B cell (primary cell): ENCODE measurements around the gene ZNF821. TPM values are rescaled to one million over a fixed set of nuclear protein-coding genes. Genes with fewer than 3 reads are reported as not detected.

Experiments used
- ATAC-seq: fragments of 200-7000 bp; cut with Tn5 transposase; one replicate; pipeline ENCODE4 v1.10.0; 2021; ENCODE audit warnings: low read depth, mild to moderate bottlenecking, moderate number of reproducible peaks, moderate library complexity
- CTCF ChIA-PET: fragments of 350-600 bp; sonication (Branson Sonifier 250); formaldehyde crosslinking; loops from one replicate; lab custom pipeline; 2021; ENCODE audit warnings: antibody characterized with exemption, inconsistent platforms; lab: Charles Lee
- POLR2A ChIA-PET: fragments of 350-600 bp; sonication (Branson Sonifier 250); formaldehyde crosslinking; loops from one replicate; lab custom pipeline; 2021; ENCODE audit warnings: antibody characterized with exemption; lab: Charles Lee
- DNase-seq: peaks from one replicate; pipeline ENCODE4 v3.0.0; 2013
- H2AFZ ChIP-seq: 2 replicates; pipeline ENCODE4 v1.6.1; 2012; ENCODE audit warnings: mild to moderate bottlenecking, low read depth, low read length; ENCODE audit not compliant: insufficient read depth, poor library complexity, severe bottlenecking
- H3K27ac ChIP-seq, 2 donors: 1 replicate in 1 of 2; 2 replicates in 1 of 2; pipeline ENCODE4 v1.5.1; 2012 to 2013; ENCODE audit warnings: low read length in 2 of 2, mild to moderate bottlenecking in 2 of 2, moderate library complexity in 1 of 2
- H3K27me3 ChIP-seq, 4 experiments: fragments of 200-600 bp in 1 of 4; sonication (generic) in 1 of 4; replicated peaks in 1 of 4; 1 replicate in 2 of 4; 2 replicates in 2 of 4; pipeline versions ENCODE4 v1.6.1 to v1.7.0; 2013 to 2016; ENCODE audit warnings: low read length in 3 of 4, mild to moderate bottlenecking in 2 of 4, mixed read lengths in 1 of 4, moderate library complexity in 1 of 4; ENCODE audit not compliant: insufficient read depth in 4 of 4, control insufficient read depth in 3 of 4; ENCODE audit errors: control extremely low read depth in 1 of 4
- H3K36me3 ChIP-seq, 2 experiments: replicated peaks in 1 of 2; 1 replicate in 1 of 2; 2 replicates in 1 of 2; pipeline versions ENCODE4 v1.6.1 to v1.7.1; 2013; ENCODE audit warnings: low read length in 1 of 2; ENCODE audit not compliant: insufficient read depth in 2 of 2, control insufficient read depth in 1 of 2; ENCODE audit errors: control extremely low read depth in 1 of 2, extremely low read depth in 1 of 2
- H3K4me1 ChIP-seq, 2 donors: fragments of 200-600 bp in 1 of 2; sonication (generic) in 1 of 2; 1 replicate in 1 of 2; 2 replicates in 1 of 2; pipeline versions ENCODE4 v1.5.1 to v1.6.1; 2013 to 2017; ENCODE audit warnings: low read length in 2 of 2; ENCODE audit not compliant: control insufficient read depth in 2 of 2, insufficient read depth in 2 of 2
- H3K4me2 ChIP-seq: replicated peaks from 2 replicates; pipeline ENCODE3; 2012; ENCODE audit warnings: mild to moderate bottlenecking, low read depth, low read length; ENCODE audit not compliant: poor library complexity, severe bottlenecking
- H3K4me3 ChIP-seq, 5 experiments: fragments of 200-600 bp in 1 of 5; sonication (generic) in 1 of 5; 1 replicate in 3 of 5; 2 replicates in 2 of 5; pipeline versions ENCODE4 v1.5.1 to v1.7.0; 2011 to 2016; ENCODE audit warnings: low read length in 4 of 5, mild to moderate bottlenecking in 4 of 5, low read depth in 2 of 5, control low read depth in 1 of 5, moderate library complexity in 1 of 5; ENCODE audit not compliant: insufficient read depth in 1 of 5; ENCODE audit errors: control extremely low read depth in 1 of 5, extremely low read depth in 1 of 5
- H3K79me2 ChIP-seq: fragments of 200-600 bp; sonication (generic); one replicate; pipeline ENCODE4 v1.6.0; 2016; ENCODE audit warnings: low read length; ENCODE audit not compliant: control insufficient read depth, insufficient read depth
- H3K9ac ChIP-seq: fragments of 200-600 bp; sonication (generic); 2 replicates; pipeline ENCODE4 v1.6.1; 2017; ENCODE audit warnings: mild to moderate bottlenecking, low read length, moderate library complexity
- H3K9me3 ChIP-seq, 3 donors: one replicate each; pipeline versions ENCODE4 v1.6.1 to v1.7.1; 2013; ENCODE audit warnings: low read length in 2 of 3; ENCODE audit not compliant: control insufficient read depth in 2 of 3, insufficient read depth in 1 of 3; ENCODE audit errors: control extremely low read depth in 1 of 3
- H4K20me1 ChIP-seq: 2 replicates; pipeline ENCODE4 v1.6.0; 2012; ENCODE audit warnings: mild to moderate bottlenecking, low read length; ENCODE audit not compliant: insufficient read depth, control insufficient read depth, poor library complexity, severe bottlenecking
- H3K27ac Mint-ChIP-seq: one replicate; pipeline ENCODE4 v1.8.0; 2021; ENCODE audit warnings: mixed read lengths
- H3K27me3 Mint-ChIP-seq: one replicate; pipeline ENCODE4 v1.8.0; 2021; ENCODE audit warnings: mixed read lengths
- H3K4me1 Mint-ChIP-seq: one replicate; pipeline ENCODE4 v1.8.0; 2021; ENCODE audit warnings: mixed read lengths
- H3K4me3 Mint-ChIP-seq: one replicate; pipeline ENCODE4 v1.8.0; 2021; ENCODE audit warnings: mixed read lengths
- H3K9me3 Mint-ChIP-seq: one replicate; pipeline ENCODE4 v1.8.0; 2022; ENCODE audit warnings: mixed read lengths; ENCODE audit not compliant: insufficient read depth
- EZH2 ChIP-seq: IDR thresholded peaks from 2 replicates; pipeline ENCODE4 v1.6.1; 2012; ENCODE audit warnings: borderline replicate concordance, low read depth, mild to moderate bottlenecking, moderate library complexity, low read length; ENCODE audit not compliant: insufficient read depth, poor library complexity, severe bottlenecking
- WGBS: methylation state at CpG from one replicate; pipeline ENCODE4 v1.1.5; 2013; ENCODE audit warnings: missing lambda C conversion rate; ENCODE audit not compliant: insufficient coverage; 5-methylcytosine and 5-hydroxymethylcytosine counted together
- intact Hi-C: fragments of 100-400 bp; cut with micrococcal nuclease; formaldehyde crosslinking; loops from one replicate; pipeline ENCODE4 v1.10.0; 2022
- polyA plus RNA-seq: library from polyadenylated mRNA; depleted of rRNA; stranded (reverse); fragments of >200 nt; gene quantifications from 2 replicates; pipeline ENCODE4 v1.2.3, GENCODE V29; 2012
- total RNA-seq, 2 donors: library from RNA; stranded (reverse); fragments of 120-200 nt in 1 of 2; gene quantifications; 1 replicate in 1 of 2; 2 replicates in 1 of 2; pipeline versions ENCODE4 v1.2.3 to v1.2.4, GENCODE V29; 2013 to 2022
- TF ChIP-seq, protein P1 (sequence below): fragments of 200-600 bp; IDR thresholded peaks from one replicate; pipeline ENCODE4 v1.8.0; 2022; ENCODE audit warnings: antibody characterized with exemption, mild to moderate bottlenecking

ZNF821 gene
- total and polyA plus RNA-seq, 2 donors (not counting 1 experiment from before 2014, with no cell fraction given): 35.6 to 35.8 TPM

DNA sequence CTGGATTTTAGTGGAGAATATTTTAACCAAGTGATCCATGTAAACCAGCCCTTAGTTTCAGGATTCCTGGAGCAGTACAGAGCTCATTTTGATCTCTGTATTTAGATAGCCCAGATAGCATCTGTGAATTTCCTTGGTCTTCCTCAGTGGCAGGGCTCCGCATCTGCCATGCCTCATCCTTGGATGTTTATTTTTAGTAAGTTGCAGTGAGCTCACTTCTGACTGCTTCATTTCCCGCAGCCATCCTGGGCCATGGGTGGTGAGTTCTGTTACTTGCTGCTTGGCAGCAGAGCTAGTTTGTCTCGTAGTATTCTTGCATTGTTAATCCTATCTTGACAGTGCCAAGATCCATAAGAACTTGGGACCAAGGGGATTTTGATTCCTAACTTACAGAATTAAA is 45.1 kb upstream of the ZNF821 start:
- H3K4me1 Mint-ChIP-seq: peaks cover 7% of the 10 kb centered on the region
- Histone ChIP-seq H3K27ac (no peak overlapping the region), H3K27me3 (no peaks in the 10 kb centered on the region), H3K4me3 (no peak overlapping the region), H3K4me2 (no peak overlapping the region), H3K9ac (no peak overlapping the region), H3K36me3 (peaks cover 13 to 52% of the 10 kb centered on the region in 2 experiments), H3K4me1 (no peaks in the 10 kb centered on the region), H3K9me3 (no peaks in the 10 kb centered on the region), H3K79me2 (no peaks in the 10 kb centered on the region), H2AFZ (no peak overlapping the region), H4K20me1 (peaks cover 33% of the 10 kb centered on the region)
- ATAC-seq: no peak
- intact Hi-C loops: no loop called here
- ChIA-PET CTCF (interaction anchor here (1.8 to 2.1 kb wide), 2 partner anchors 12 to 46 kb away, joined by 6 to 7 read pairs; no protein-coding TSS in a partner anchor), POLR2A (no interaction called here)
- H3K27ac Mint-ChIP-seq: no peak overlapping the region
- WGBS: 100% methylated on average over 2 of the region's 3 CpGs
- no peak overlapping the region for H3K4me3 Mint-ChIP-seq
- TF ChIP-seq, protein P1, sequence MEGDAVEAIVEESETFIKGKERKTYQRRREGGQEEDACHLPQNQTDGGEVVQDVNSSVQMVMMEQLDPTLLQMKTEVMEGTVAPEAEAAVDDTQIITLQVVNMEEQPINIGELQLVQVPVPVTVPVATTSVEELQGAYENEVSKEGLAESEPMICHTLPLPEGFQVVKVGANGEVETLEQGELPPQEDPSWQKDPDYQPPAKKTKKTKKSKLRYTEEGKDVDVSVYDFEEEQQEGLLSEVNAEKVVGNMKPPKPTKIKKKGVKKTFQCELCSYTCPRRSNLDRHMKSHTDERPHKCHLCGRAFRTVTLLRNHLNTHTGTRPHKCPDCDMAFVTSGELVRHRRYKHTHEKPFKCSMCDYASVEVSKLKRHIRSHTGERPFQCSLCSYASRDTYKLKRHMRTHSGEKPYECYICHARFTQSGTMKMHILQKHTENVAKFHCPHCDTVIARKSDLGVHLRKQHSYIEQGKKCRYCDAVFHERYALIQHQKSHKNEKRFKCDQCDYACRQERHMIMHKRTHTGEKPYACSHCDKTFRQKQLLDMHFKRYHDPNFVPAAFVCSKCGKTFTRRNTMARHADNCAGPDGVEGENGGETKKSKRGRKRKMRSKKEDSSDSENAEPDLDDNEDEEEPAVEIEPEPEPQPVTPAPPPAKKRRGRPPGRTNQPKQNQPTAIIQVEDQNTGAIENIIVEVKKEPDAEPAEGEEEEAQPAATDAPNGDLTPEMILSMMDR: no peak
- TF ChIP-seq EZH2: no peak
- H3K9me3 Mint-ChIP-seq: no peaks in the 10 kb centered on the region
- no peak for DNase-seq
- no peaks in the 10 kb centered on the region for H3K27me3 Mint-ChIP-seq

DNA sequence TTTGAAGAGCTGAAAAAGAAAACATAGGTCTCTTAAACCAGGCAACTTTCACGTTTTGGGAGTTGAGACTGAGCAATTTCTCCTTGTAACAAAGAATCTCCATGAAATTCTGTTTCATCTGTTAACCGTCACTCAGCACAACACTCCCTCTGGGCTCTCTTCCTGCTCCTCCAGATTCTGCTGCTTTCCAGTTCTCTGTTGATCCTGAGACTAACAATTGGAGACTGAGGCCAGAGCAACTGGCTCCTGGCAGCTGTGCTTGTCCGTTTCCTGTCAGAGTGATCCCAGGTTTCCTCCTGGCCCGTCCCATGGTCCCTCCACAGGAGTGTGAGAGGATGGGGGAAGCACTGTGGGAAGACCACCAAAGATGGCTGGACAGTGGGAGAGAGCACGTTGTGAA is 43.8 kb upstream of the ZNF821 start:
- Mint-ChIP-seq H3K27ac (no peak overlapping the region), H3K9me3 (no peaks in the 10 kb centered on the region), H3K4me1 (peaks cover 7% of the 10 kb centered on the region), H3K27me3 (no peaks in the 10 kb centered on the region), H3K4me3 (no peak overlapping the region)
- WGBS: 97% methylated on average over 4 of the region's 5 CpGs
- Histone ChIP-seq H2AFZ (no peak overlapping the region), H4K20me1 (peaks cover 26% of the 10 kb centered on the region), H3K4me1 (no peaks in the 10 kb centered on the region), H3K9ac (no peak overlapping the region), H3K36me3 (peaks cover 13 to 65% of the 10 kb centered on the region in 2 experiments), H3K27ac (no peak overlapping the region), H3K4me2 (no peak overlapping the region), H3K79me2 (no peaks in the 10 kb centered on the region), H3K9me3 (no peaks in the 10 kb centered on the region), H3K4me3 (no peak overlapping the region), H3K27me3 (no peaks in the 10 kb centered on the region)
- POLR2A ChIA-PET: no interaction called here
- CTCF ChIA-PET: interaction anchor here (2.1 kb wide), 1 partner anchor 11 kb away, joined by 6 read pairs; no protein-coding TSS in a partner anchor
- no peak for TF ChIP-seq EZH2
- TF ChIP-seq, protein P1: no peak
- ATAC-seq (no peak), DNase-seq (no peak)
- intact Hi-C loops: no loop called here
